Epithelial cell of proximal tubule (primary cell): ENCODE measurements around the gene CDH6. TPM values are rescaled to one million over a fixed set of nuclear protein-coding genes. Genes with fewer than 3 reads are reported as not detected.

Experiments used
- DNase-seq: peaks from one replicate; pipeline ENCODE4 v3.0.0-alpha.2; 2011; ENCODE audit warnings: low read depth
- H3K4me3 ChIP-seq: 2 replicates; pipeline ENCODE4 v1.5.1; 2011; ENCODE audit warnings: low read depth, mild to moderate bottlenecking, low read length
- total RNA-seq: library from RNA; depleted of rRNA; stranded (reverse); fragments of >200 nt; gene quantifications from 2 replicates; pipeline ENCODE4 v1.2.3, GENCODE V29; 2015
- TF ChIP-seq, protein P1 (sequence below): conservative IDR thresholded peaks from 2 replicates; pipeline ENCODE4 v1.5.1; 2012; ENCODE audit warnings: low read depth, mild to moderate bottlenecking, low read length

Gene CDH6
- total RNA-seq, 1 donor from 2014 or later = 34.9 TPM

DNA sequence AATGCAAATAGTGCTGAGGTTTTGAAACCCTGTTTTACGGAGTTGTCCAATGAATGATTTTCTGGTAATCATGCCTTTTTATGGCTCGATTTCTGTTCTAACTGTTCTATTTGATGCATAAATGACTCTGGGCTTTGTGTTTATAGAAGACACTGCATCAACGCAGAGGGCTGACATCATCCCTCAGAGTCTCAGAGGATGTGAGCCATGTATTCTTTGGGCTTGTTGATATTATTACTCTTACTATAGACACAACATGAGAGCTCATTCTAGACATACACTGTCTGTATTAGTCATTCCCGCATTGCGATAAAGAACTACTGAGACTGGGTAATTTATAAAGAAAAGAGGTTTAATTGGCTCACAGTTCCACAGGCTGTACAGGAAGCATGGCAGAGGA, 31.6 kb downstream of the CDH6 start:
- no peak for DNase-seq
- TF ChIP-seq, protein P1, sequence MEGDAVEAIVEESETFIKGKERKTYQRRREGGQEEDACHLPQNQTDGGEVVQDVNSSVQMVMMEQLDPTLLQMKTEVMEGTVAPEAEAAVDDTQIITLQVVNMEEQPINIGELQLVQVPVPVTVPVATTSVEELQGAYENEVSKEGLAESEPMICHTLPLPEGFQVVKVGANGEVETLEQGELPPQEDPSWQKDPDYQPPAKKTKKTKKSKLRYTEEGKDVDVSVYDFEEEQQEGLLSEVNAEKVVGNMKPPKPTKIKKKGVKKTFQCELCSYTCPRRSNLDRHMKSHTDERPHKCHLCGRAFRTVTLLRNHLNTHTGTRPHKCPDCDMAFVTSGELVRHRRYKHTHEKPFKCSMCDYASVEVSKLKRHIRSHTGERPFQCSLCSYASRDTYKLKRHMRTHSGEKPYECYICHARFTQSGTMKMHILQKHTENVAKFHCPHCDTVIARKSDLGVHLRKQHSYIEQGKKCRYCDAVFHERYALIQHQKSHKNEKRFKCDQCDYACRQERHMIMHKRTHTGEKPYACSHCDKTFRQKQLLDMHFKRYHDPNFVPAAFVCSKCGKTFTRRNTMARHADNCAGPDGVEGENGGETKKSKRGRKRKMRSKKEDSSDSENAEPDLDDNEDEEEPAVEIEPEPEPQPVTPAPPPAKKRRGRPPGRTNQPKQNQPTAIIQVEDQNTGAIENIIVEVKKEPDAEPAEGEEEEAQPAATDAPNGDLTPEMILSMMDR = no peak

GRCh38 chr5:31225613-31226012, 32.1 kb downstream of the CDH6 start:
- no peak overlapping the region for H3K4me3 ChIP-seq
- TF ChIP-seq, protein P1 = no peak
- no peak for DNase-seq

More for the DNA sequence above, 31.6 kb downstream of the CDH6 start:
- no peak overlapping the region for H3K4me3 ChIP-seq

DNA sequence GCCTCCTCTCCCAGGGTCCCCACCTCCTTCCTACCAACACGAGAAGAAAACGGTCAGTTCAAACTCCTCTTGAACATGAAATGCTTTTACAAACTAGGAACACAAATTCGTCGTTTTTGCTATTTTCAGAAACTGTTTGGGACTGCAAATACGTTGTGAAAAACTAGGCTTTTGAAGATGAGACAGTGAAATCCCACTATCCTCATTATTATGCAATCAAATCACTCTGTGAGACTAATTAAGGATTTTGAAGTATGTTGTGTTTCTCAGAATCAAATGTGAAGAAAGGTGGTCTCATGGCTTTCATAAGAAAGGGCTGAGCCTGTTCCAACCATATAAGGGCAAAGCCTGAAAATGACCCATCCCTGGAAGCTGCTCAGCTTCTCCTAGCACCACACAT, 33.2 kb downstream of the CDH6 start:
- TF ChIP-seq, protein P1 = no peak
- H3K4me3 ChIP-seq = no peak overlapping the region
- DNase-seq = no peak

GRCh38 chr5:31229266-31229665, 35.8 kb downstream of the CDH6 start:
- DNase-seq = no peak
- H3K4me3 ChIP-seq = no peak overlapping the region
- TF ChIP-seq, protein P1 = no peak

DNA sequence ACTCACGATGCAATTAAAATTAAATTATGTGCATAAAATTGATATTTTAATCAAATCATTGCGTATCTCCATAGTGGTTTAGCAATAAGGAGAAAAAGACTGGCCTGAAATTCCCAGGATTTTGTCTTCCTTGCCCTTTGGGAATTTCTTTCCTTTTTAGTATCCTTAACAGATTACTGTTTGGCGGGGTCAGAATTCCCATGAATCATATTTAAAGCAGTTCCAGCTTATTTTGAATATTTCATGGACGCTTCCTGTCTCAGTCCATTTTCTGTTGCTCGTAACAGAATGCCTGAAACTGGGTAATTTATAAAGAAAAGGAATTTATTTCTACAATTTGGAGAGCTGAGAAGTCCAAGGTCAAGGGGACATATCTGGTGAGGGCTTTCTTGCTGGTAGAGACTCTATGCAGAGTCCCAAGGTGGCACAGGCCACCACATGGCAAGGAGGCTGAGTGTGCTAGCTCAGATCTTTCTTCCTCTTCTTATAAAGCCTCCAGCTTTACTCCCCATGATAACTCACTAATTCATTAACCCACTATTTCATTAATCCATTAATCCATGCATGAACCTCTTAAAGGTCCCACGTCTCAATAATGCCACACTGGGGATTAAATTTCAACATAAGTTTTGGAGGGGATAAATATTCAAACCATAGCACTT, 37.8 kb downstream of the CDH6 start:
- TF ChIP-seq, protein P1 = no peak
- H3K4me3 ChIP-seq = no peak overlapping the region
- no peak for DNase-seq

DNA sequence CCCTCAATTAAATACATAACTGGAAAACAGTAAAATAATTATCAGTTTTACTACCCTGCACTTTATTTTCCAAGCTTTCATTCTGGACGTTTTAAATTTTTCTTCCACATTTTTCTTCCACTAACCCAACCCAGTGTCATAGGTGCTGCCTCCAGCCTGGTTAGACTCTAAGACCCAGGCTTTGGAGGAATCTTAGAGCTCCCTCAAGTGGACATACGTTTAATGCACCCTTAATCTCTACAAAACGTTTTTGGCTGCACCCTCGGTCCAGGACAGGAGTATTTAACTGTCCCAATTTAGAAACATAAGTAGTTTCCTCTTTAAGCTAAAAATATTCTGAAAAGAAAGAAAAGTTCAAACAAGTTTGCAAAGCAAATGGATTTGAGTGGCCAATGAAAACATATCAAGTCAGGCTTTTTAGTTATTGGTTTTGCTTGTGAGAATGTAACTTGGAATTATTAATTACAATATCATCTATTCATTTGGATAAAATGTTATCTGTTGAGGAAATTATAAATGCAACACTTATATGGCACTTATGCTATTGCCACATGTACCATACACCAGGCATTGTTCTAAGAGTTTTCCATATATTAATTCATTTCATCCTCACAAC, 38.9 kb downstream of the CDH6 start:
- DNase-seq = no peak
- TF ChIP-seq, protein P1 = peak; percentile 80
- H3K4me3 ChIP-seq = no peak overlapping the region

DNA sequence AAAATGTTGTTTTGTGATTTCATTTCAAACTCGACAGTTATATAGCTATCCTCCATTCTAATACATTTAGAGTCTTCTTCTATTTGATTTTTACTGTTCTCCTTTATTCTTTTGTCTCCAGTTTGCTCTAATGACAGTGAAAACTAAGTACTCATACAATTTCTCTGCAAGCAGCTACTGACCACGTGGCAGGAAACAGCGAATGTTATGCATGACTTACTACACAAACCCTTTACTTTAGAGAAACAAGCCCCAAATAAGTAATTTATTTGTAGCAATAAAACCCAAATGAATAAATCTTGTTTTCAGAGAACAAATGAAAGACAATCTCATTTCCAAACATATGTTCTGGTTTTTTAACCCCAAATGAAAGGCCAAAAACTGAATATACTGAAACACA, 41.9 kb downstream of the CDH6 start:
- DNase-seq = no peak
- no peak overlapping the region for H3K4me3 ChIP-seq
- TF ChIP-seq, protein P1 = no peak
